Effector CD8-positive, alpha-beta T cell (primary cell): ENCODE measurements around the gene KIF27.
"Not testable (repeated sequence)": the region's sequence is repeated elsewhere in the genome, so short reads cannot be mapped to it uniquely, and the experiment has no call there.

Source experiments
- DNase-seq: peaks from one replicate; lab custom pipeline; 2025; lab: John Stamatoyannopoulos, UW

The KIF27 gene

DNA sequence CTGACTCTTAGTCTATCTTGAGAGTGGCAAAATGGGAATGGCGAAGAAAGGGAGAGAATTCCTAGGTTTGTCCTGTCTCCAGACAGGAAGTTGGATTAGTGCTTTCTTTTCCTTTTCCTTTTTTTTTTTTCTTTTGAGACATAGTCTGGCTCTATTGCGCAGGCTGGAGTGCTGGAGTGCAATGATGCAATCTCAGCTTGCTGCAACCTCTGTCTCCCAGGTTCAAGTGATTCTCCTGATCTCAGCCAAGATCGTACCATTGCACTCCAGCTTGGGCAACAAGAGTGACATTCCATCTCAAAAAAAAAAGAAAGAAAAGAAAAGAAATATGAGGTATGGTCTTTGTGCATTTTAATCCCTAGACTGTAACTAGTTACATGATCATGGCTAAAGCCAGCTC, 12.6 kb upstream of the KIF27 start:
- DNase-seq: no peak

DNA sequence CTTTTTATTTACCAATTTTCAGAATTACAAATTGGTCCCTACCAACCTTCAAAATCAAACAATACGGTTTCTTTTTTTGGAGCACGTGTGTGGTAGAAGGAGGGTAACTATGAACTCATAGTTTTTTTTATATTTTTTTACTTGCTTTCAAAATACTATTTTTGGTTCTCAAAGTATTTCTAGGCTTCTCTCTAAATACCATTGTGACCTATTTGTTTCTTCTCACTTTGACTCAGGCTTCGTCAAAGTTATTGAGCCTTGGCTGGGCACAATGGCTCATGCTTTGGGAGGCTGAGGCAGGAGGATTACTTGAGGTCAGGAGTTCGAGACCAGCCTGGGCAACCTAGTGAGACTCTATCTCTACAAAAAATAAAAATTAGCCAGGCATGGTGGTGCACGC, 11.6 kb upstream of the KIF27 start:
- DNase-seq: no peak

DNA sequence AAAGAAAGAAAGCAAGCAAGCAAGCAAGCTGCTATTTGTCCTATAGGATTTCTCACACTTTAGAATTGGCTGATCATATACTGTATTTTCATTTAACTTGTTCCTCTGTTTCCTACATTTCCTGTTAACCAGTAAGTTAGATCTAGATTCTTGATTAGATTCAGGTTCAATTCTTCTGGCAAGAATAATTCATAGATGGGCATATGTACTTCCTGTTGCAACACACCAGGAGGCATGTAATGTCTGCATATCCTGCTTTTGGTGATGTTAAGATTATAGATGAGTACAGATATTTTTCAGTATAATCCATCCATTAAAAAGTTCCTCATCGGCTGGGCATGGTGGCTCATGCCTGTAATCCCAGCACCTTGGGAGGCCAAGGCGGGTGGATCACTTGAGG, 10.8 kb upstream of the KIF27 start:
- DNase-seq: no peak

DNA sequence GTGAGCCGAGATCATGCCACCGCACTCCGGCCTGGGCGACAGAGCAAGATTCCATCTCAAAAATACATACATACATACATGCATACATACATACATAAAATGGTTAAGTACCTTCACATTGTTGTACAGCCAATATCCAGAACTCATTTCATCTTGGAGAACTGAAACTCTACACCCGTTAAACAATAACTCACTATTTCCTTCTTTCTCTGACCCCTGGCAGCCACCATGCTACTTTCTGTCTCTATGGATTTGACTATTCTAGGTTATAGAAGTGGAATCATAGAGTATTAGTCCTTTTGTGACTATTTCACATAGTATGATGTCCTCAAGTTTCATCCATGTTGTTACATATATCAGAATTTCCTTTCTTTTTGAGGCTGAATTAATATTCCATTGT, 9.6 kb upstream of the KIF27 start:
- no peak for DNase-seq

- no peak for DNase-seq
These were observed 6.4 kb upstream of the KIF27 start for GRCh38 chr9:83927591-83927990.

DNA sequence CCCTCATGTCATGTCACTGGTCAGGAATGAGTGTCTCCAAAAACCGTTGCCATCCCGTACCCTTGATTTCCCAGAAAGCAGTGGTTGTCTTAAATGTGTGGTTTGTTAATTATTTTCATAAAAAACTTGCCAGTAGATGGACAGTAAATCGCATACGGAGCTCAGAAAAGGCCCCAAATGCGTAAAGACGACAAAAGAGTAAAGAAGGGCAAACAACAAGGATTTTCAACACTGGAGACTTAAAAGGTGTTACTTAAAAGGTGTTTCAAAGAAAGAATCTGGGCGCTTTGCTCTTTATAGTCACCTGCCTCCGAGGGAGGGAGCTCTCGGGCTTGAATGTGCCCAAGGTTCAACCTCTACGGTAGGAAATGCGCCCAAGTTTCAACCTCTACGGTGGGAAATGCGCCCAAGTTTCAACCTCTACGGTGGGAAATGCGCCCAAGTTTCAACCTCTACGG, 734 bp downstream of the KIF27 start:
- no peak for DNase-seq

GRCh38 chr9:83919111-83919510, 2.1 kb downstream of the KIF27 start:
- DNase-seq: no peak

DNA sequence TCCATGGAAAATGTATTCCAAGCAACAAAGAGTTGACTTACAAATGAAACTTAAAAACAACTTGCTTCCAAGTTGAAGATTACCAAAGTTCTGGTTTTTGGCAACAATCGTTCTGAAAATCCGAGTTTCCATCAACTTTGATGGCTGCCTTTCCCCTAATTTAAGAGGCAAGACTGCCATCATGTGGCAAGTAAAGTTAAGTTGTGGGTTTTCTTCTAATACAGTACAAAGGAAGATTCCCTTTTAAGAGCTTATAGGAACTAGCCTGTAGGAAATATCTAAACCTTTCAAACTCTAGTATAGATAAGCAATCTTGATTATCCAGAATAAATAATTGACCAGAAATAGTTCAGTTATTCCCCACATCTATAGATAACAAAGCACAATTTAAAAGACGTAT, 9.0 kb downstream of the KIF27 start:
- DNase-seq: not testable (repeated sequence)

GRCh38 chr9:83906144-83906543, 15.1 kb downstream of the KIF27 start:
- no peak for DNase-seq

DNA sequence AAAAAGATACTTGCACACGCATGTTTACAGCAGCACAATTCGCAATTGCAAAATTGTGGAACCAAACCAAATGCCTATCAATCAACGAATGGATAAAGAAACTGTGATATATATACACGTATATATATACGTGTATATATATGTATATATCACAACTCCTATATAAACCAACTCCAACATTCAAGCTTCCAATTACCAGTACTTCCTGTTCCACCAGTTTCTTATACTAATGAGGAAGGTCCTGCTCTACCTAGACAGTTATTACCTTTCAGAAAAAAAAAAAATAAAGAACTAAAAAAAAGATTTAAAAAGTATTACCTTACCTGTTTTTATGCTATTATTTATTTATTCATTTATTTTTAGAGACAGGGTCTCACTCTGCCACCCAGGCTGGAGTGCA, 20.6 kb downstream of the KIF27 start:
- not testable (repeated sequence) for DNase-seq

- DNase-seq: not testable (repeated sequence)
These were observed 26.9 kb downstream of the KIF27 start for GRCh38 chr9:83894301-83894700.

DNA sequence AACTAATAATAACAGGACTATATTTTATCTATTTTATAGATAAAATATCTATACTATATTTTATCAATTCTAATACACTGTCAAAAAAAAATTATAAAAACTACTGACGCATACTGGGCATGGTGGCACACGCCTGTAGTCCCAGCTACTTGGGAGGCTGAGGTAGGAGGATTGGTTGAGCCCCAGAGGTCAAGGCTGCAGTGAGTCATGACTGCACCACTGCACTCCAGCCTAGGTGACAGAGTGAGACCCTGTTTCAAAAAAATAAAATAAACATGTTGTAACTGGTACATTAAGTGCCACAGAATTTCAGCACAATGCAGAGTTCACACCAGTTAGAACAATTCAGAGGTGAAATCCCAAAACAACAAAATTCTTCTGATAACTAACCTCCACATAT, 34.7 kb downstream of the KIF27 start:
- DNase-seq: not testable (repeated sequence)

- DNase-seq: not testable (repeated sequence)
These were observed 35.5 kb downstream of the KIF27 start for GRCh38 chr9:83885559-83886240.

GRCh38 chr9:83881687-83882408, 39.4 kb downstream of the KIF27 start:
- not testable (repeated sequence) for DNase-seq

GRCh38 chr9:83875559-83875958, 45.7 kb downstream of the KIF27 start:
- not testable (repeated sequence) for DNase-seq

GRCh38 chr9:83849895-83850294, 71.3 kb downstream of the KIF27 start:
- DNase-seq: not testable (repeated sequence)

GRCh38 chr9:83837070-83837643, 84.1 kb downstream of the KIF27 start:
- not testable (repeated sequence) for DNase-seq

DNA sequence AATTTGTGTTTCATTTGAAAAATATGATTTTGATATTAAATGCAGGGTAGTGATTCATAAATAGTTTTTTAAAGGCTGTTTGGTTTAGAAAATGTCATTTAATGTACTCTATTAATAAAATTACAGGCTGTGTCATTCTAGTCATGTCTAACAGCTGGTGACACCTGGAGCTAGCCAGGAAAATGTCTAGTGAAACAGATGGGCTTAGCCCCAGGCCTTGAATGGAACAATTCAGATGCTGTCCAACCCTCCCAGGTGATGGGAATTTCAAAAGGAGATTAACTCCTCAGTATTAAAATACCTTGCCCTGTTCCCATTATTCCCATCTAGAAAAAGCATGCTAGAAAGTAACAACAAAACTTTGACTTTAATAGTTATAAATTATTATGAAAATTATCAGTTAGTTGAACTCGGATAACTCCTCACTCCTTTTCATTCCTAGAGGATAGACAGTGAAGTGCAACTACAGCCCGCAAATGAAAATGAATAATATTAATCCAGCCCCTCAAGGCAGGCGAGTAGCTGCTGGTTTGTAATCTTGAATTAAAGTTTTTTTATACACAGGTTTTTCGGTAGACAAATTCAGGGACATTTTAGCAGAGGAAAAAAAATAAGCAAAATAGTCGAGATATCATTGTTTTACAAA, 90.7 kb downstream of the KIF27 start:
- DNase-seq: not testable (repeated sequence)

- DNase-seq: not testable (repeated sequence)
These were observed 96.1 kb downstream of the KIF27 start for GRCh38 chr9:83824986-83825623.

DNA sequence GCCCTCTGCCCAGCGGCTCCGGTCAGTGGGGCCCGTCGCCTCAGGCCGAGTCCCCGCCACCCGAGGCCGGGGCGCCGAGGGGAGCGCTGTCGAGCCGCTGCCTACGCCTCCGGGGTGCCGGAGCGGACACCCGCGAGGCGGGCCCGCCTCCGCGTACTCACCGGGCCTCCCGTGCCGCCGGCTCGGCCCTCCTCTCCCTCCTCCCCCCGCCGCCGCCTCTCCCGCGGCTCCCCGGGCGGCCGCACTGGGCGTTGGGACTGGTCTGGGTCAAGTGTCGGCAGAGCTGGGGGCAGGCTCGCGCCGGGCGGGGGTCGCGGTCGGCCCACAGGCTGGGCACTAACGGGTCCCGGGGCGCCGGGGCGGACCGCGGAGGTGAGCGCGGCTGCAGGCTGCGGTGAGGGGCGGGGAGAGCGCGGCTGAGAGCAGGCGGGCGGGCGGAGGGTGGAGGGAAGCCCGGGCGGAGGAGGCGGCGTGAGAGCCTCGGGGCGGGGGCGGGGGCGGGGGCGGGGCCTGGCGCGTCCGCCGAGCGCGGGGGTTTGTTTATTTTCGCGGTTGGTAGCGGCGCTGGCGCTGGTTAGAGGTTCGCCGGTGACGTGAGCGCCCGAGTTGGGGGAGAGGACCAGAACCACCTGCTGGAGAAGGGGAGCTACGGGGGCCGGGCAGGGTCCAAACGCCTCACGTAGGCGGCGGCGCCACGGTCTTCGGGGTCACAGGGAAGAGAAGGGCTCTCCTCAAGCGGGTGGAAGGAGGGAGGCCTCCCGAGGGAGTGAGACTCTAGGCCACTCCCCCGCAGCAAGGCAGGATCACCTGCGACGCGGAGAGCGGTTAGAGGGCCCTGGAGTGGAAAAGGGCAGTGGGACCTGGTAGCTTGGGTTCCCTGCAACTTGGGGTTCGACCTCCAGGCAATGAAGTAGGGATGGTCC, 103.6 kb downstream of the KIF27 start, which contains the start of gene GKAP1:
TSS of gene GKAP1 (minus strand) at position 414 of the 923 bp plus-strand sequence. CDS start 11,252 bp downstream, outside the sequence.
- peak; percentile 73 for DNase-seq

- DNase-seq: peak; percentile 45
These were observed 104.2 kb downstream of the KIF27 start for GRCh38 chr9:83817011-83817355.
